Activated CD4-positive, alpha-beta T cell treated with anti-CD3 and anti-CD28 coated beads, Interleukin-2, amount 10 ng/mL, durations not matched to agents 7 days and 5 days (primary cell): Measurements from ENCODE around the gene PSMB11. TPM values are rescaled to one million over a fixed set of nuclear protein-coding genes. Genes with fewer than 3 reads are reported as not detected.
A peak's percentile ranks its signal among the peaks of the same experiment; 100 is the strongest.

Source experiments
- CTCF ChIA-PET: fragments of 350-600 bp; sonication (Branson Sonifier 250); formaldehyde crosslinking; loops from one replicate; lab custom pipeline; 2021; ENCODE audit warnings: antibody characterized with exemption; lab: Charles Lee
- POLR2A ChIA-PET: fragments of 350-600 bp; sonication (Branson Sonifier 250); formaldehyde crosslinking; loops from one replicate; lab custom pipeline; 2021; ENCODE audit warnings: antibody characterized with exemption; lab: Charles Lee
- DNase-seq: peaks from one replicate; pipeline ENCODE4 v3.0.0-alpha.2; 2020
- H3K27ac Mint-ChIP-seq: one replicate; pipeline ENCODE4 v1.8.0; 2021; ENCODE audit warnings: mild to moderate bottlenecking, moderate library complexity, mixed read lengths
- H3K27me3 Mint-ChIP-seq: one replicate; pipeline ENCODE4 v1.8.0; 2021; ENCODE audit warnings: mixed read lengths
- H3K36me3 Mint-ChIP-seq: one replicate; pipeline ENCODE4 v1.8.0; 2021; ENCODE audit warnings: low read depth, mixed read lengths
- H3K4me1 Mint-ChIP-seq: one replicate; pipeline ENCODE4 v1.8.0; 2021; ENCODE audit warnings: mixed read lengths
- H3K4me3 Mint-ChIP-seq: one replicate; pipeline ENCODE4 v1.8.0; 2021; ENCODE audit warnings: mild to moderate bottlenecking, moderate library complexity, mixed read lengths
- H3K9me3 Mint-ChIP-seq: one replicate; pipeline ENCODE4 v1.8.0; 2021; ENCODE audit warnings: mixed read lengths
- total RNA-seq, 2 experiments: library from RNA; stranded (reverse); gene quantifications; one replicate each; pipeline ENCODE4 v1.2.3, GENCODE V29; 2021

Gene PSMB11
- total RNA-seq, 2 experiments from 2014 or later: 0.21 TPM; not detected in 1

GRCh38 chr14:23034498-23035302 is 7.3 kb upstream of the PSMB11 start, which contains the start of gene PSMB5:
Gene PSMB5 (minus strand): TSS chr14:23034900. CDS start chr14:23034881, 19 bp downstream.
- Mint-ChIP-seq H3K27me3 (no peaks in the 10 kb centered on the region), H3K4me1 (peaks cover 34% of the 10 kb centered on the region), H3K27ac (peak within 1 kb of the TSS; percentile 98), H3K36me3 (peaks cover 26% of the 10 kb centered on the region), H3K4me3 (peak within 1 kb of the TSS; percentile 93), H3K9me3 (no peaks in the 10 kb centered on the region)
- ChIA-PET POLR2A (no interaction called here), CTCF (interaction anchor here (0.6 to 2.5 kb wide), 9 partner anchors 12 to 1211 kb away, joined by 3 to 20 read pairs (median 5); partner anchors contain the start of gene CDH24)
- DNase-seq: peak; percentile 95

GRCh38 chr14:23035303-23036144 is 6.5 kb upstream of the PSMB11 start:
- peaks cover 26% of the 10 kb centered on the region for H3K36me3 Mint-ChIP-seq
- no peaks in the 10 kb centered on the region for H3K27me3 Mint-ChIP-seq
- no peaks in the 10 kb centered on the region for H3K9me3 Mint-ChIP-seq
- H3K4me3 Mint-ChIP-seq: peak overlapping the region; percentile 93
- no peak for DNase-seq
- ChIA-PET CTCF (interaction anchor here (0.6 to 2.5 kb wide), 5 partner anchors 15 to 229 kb away, joined by 3 to 20 read pairs (median 3); partner anchors contain the start of gene CDH24), POLR2A (no interaction called here)
- H3K27ac Mint-ChIP-seq: peak overlapping the region; percentile 98
- H3K4me1 Mint-ChIP-seq: peaks cover 34% of the 10 kb centered on the region

GRCh38 chr14:23040100-23040499 is 1.9 kb upstream of the PSMB11 start:
- DNase-seq: no peak
- Mint-ChIP-seq H3K27ac (no peak overlapping the region), H3K4me3 (no peak overlapping the region), H3K27me3 (no peaks in the 10 kb centered on the region), H3K4me1 (peaks cover 11% of the 10 kb centered on the region), H3K9me3 (no peaks in the 10 kb centered on the region), H3K36me3 (no peaks in the 10 kb centered on the region)
- ChIA-PET CTCF (interaction anchor here (0.6 to 3.0 kb wide), 5 partner anchors 15 to 137 kb away, joined by 3 to 10 read pairs (median 4); partner anchors contain the start of gene CDH24), POLR2A (no interaction called here)

- H3K9me3 Mint-ChIP-seq: no peaks in the 10 kb centered on the region
- peaks cover under 1% of the 10 kb centered on the region for H3K4me1 Mint-ChIP-seq
- H3K27ac Mint-ChIP-seq: no peak overlapping the region
- H3K27me3 Mint-ChIP-seq: no peaks in the 10 kb centered on the region
- H3K4me3 Mint-ChIP-seq: no peak overlapping the region
- no peak for DNase-seq
- POLR2A ChIA-PET: no interaction called here
- CTCF ChIA-PET: interaction anchor here (0.7 to 3.5 kb wide), 5 partner anchors 16 to 59 kb away, joined by 3 to 13 read pairs (median 5); partner anchors contain the start of genes AJUBA and CDH24
- no peaks in the 10 kb centered on the region for H3K36me3 Mint-ChIP-seq
These were observed 283 bp upstream of the PSMB11 start for GRCh38 chr14:23041729-23042128.

GRCh38 chr14:23043145-23043544 is 1.1 kb downstream of the PSMB11 start:
- H3K9me3 Mint-ChIP-seq: no peaks in the 10 kb centered on the region
- no peaks in the 10 kb centered on the region for H3K27me3 Mint-ChIP-seq
- no peak overlapping the region for H3K27ac Mint-ChIP-seq
- no peaks in the 10 kb centered on the region for H3K4me1 Mint-ChIP-seq
- DNase-seq: no peak
- no peak overlapping the region for H3K4me3 Mint-ChIP-seq
- ChIA-PET CTCF (interaction anchor here (0.6 to 3.5 kb wide), 5 partner anchors 11 to 314 kb away, joined by 3 to 13 read pairs (median 4); partner anchors contain the start of gene CDH24), POLR2A (no interaction called here)
- no peaks in the 10 kb centered on the region for H3K36me3 Mint-ChIP-seq

GRCh38 chr14:23043754-23044153 is 1.7 kb downstream of the PSMB11 start:
- Mint-ChIP-seq H3K4me1 (no peaks in the 10 kb centered on the region), H3K4me3 (no peak overlapping the region), H3K27me3 (no peaks in the 10 kb centered on the region), H3K9me3 (no peaks in the 10 kb centered on the region), H3K36me3 (no peaks in the 10 kb centered on the region), H3K27ac (no peak overlapping the region)
- ChIA-PET CTCF (interaction anchor here (0.6 to 3.5 kb wide), 4 partner anchors 13 to 314 kb away, joined by 3 to 13 read pairs (median 4); partner anchors contain the start of gene CDH24), POLR2A (no interaction called here)
- no peak for DNase-seq

- Mint-ChIP-seq H3K9me3 (no peaks in the 10 kb centered on the region), H3K27ac (no peak overlapping the region), H3K36me3 (no peaks in the 10 kb centered on the region), H3K4me3 (no peak overlapping the region), H3K27me3 (no peaks in the 10 kb centered on the region), H3K4me1 (no peaks in the 10 kb centered on the region)
- ChIA-PET CTCF (interaction anchor here (1.2 kb wide), 1 partner anchor 38 kb away, joined by 4 read pairs; no protein-coding TSS in a partner anchor), POLR2A (no interaction called here)
- no peak for DNase-seq
These were observed 2.8 kb downstream of the PSMB11 start for GRCh38 chr14:23044840-23045239.

- no peaks in the 10 kb centered on the region for H3K4me1 Mint-ChIP-seq
- H3K36me3 Mint-ChIP-seq: no peaks in the 10 kb centered on the region
- no peak overlapping the region for H3K27ac Mint-ChIP-seq
- H3K9me3 Mint-ChIP-seq: no peaks in the 10 kb centered on the region
- no peak for DNase-seq
- no peak overlapping the region for H3K4me3 Mint-ChIP-seq
- CTCF ChIA-PET: interaction anchor here (0.8 to 1.3 kb wide), 3 partner anchors 9 to 35 kb away, joined by 3 read pairs; no protein-coding TSS in a partner anchor
- H3K27me3 Mint-ChIP-seq: no peaks in the 10 kb centered on the region
- POLR2A ChIA-PET: no interaction called here
These were observed 3.7 kb downstream of the PSMB11 start for GRCh38 chr14:23045419-23046357.

GRCh38 chr14:23047034-23047634 is 5.1 kb downstream of the PSMB11 start:
- H3K27me3 Mint-ChIP-seq: no peaks in the 10 kb centered on the region
- H3K4me3 Mint-ChIP-seq: no peak overlapping the region
- H3K36me3 Mint-ChIP-seq: no peaks in the 10 kb centered on the region
- no peak for DNase-seq
- H3K9me3 Mint-ChIP-seq: no peaks in the 10 kb centered on the region
- ChIA-PET CTCF (interaction anchor here (1.2 to 1.9 kb wide), 4 partner anchors 8 to 65 kb away, joined by 3 to 9 read pairs (median 5); partner anchors contain the start of genes AJUBA and CDH24), POLR2A (no interaction called here)
- H3K27ac Mint-ChIP-seq: no peak overlapping the region
- H3K4me1 Mint-ChIP-seq: no peaks in the 10 kb centered on the region

- DNase-seq: no peak
- CTCF ChIA-PET: interaction anchor here (1.2 to 1.9 kb wide), 3 partner anchors 10 to 65 kb away, joined by 3 to 9 read pairs (median 7); partner anchors contain the start of genes AJUBA and CDH24
- no peaks in the 10 kb centered on the region for H3K27me3 Mint-ChIP-seq
- POLR2A ChIA-PET: no interaction called here
- H3K4me3 Mint-ChIP-seq: no peak overlapping the region
- no peaks in the 10 kb centered on the region for H3K4me1 Mint-ChIP-seq
- no peaks in the 10 kb centered on the region for H3K9me3 Mint-ChIP-seq
- no peak overlapping the region for H3K27ac Mint-ChIP-seq
- no peaks in the 10 kb centered on the region for H3K36me3 Mint-ChIP-seq
These were observed 6.0 kb downstream of the PSMB11 start for GRCh38 chr14:23047751-23048693.
